GM19468 (cell line): ENCODE data around the gene GSE1.

ENCODE experiments used
- ATAC-seq: cut with Tn5 transposase; IDR thresholded peaks from one replicate; pipeline ENCODE4 v1.9.1; 2021; ENCODE audit warnings: mild to moderate bottlenecking, moderate library complexity, moderate number of reproducible peaks; ENCODE audit not compliant: unreplicated experiment; ENCODE audit errors: extremely low read depth

GSE1 gene

GRCh38 chr16:85615014-85615851, 2.1 kb downstream of the GSE1 start:
- no peak for ATAC-seq

GRCh38 chr16:85615852-85616606, 2.9 kb downstream of the GSE1 start:
- no peak for ATAC-seq

- no peak for ATAC-seq
Observed at GRCh38 chr16:85616607-85617321, 3.6 kb downstream of the GSE1 start.

GRCh38 chr16:85617948-85618347, 4.8 kb downstream of the GSE1 start:
- no peak for ATAC-seq

- no peak for ATAC-seq
Observed at GRCh38 chr16:85618521-85618920, 5.4 kb downstream of the GSE1 start.

GRCh38 chr16:85619101-85619891, 6.2 kb downstream of the GSE1 start:
- no peak for ATAC-seq

- ATAC-seq, result no peak
Observed at GRCh38 chr16:85620374-85620773, 7.3 kb downstream of the GSE1 start.

- no peak for ATAC-seq
Observed at GRCh38 chr16:85621698-85622428, 8.7 kb downstream of the GSE1 start.

GRCh38 chr16:85622683-85623082, 9.6 kb downstream of the GSE1 start:
- ATAC-seq, result no peak

GRCh38 chr16:85623250-85623649, 10.1 kb downstream of the GSE1 start:
- no peak for ATAC-seq

- ATAC-seq, result no peak
Observed at GRCh38 chr16:85623997-85624601, 11.0 kb downstream of the GSE1 start.

GRCh38 chr16:85624646-85625045, 11.5 kb downstream of the GSE1 start:
- ATAC-seq, result no peak

GRCh38 chr16:85625053-85625452, 11.9 kb downstream of the GSE1 start:
- no peak for ATAC-seq

- ATAC-seq, result no peak
Observed at GRCh38 chr16:85625485-85626117, 12.5 kb downstream of the GSE1 start.

- no peak for ATAC-seq
Observed at GRCh38 chr16:85626191-85626981, 13.3 kb downstream of the GSE1 start.

GRCh38 chr16:85627089-85627488, 14.0 kb downstream of the GSE1 start:
- no peak for ATAC-seq

- no peak for ATAC-seq
Observed at GRCh38 chr16:85627526-85628264, 14.6 kb downstream of the GSE1 start.
